Bronchial epithelial cell (primary cell): ENCODE data around the gene VCL. TPM values are rescaled to one million over a fixed set of nuclear protein-coding genes. Genes with fewer than 3 reads are reported as not detected.
"Not testable (repeated sequence)": the region's sequence is repeated elsewhere in the genome, so short reads cannot be mapped to it uniquely, and the experiment has no call there.

Experiments
- DNase-seq: peaks from one replicate; pipeline ENCODE4 v3.0.0-alpha.2; 2010; ENCODE audit warnings: low read depth
- FAIRE-seq: peaks from 2 replicates; lab custom pipeline; 2011; peaks lifted over from hg19 to GRCh38; lab: Jason Lieb, UNC
- H3K27me3 ChIP-seq: 2 replicates; pipeline ENCODE4 v1.5.1; 2011; ENCODE audit warnings: low read length; ENCODE audit not compliant: control insufficient read depth, insufficient read depth
- H3K36me3 ChIP-seq: 2 replicates; pipeline ENCODE4 v1.5.1; 2011; ENCODE audit warnings: low read length; ENCODE audit not compliant: control insufficient read depth, insufficient read depth
- H3K4me3 ChIP-seq: 2 replicates; pipeline ENCODE4 v1.5.1; 2011; ENCODE audit warnings: mild to moderate bottlenecking, low read depth, low read length, control low read depth
- CTCF ChIP-seq: IDR thresholded peaks from 2 replicates; pipeline ENCODE4 v1.5.1; 2011; ENCODE audit warnings: mild to moderate bottlenecking, moderate library complexity, low read length, control low read depth, inconsistent platforms; ENCODE audit not compliant: insufficient read depth, severe bottlenecking
- total RNA-seq: library from RNA; depleted of rRNA; stranded (reverse); fragments of >200 nt; gene quantifications from 2 replicates; pipeline ENCODE4 v1.2.1, GENCODE V29; 2014

VCL gene
- total RNA-seq, 1 donor from 2014 or later, result 40.8 TPM

- H3K4me3 ChIP-seq, result no peak overlapping the region
- H3K27me3 ChIP-seq, result no peaks in the 10 kb centered on the region
- H3K36me3 ChIP-seq, result peaks cover 12% of the 10 kb centered on the region
- TF ChIP-seq CTCF, result no peak
- FAIRE-seq (no peak), DNase-seq (no peak)
Observed at GRCh38 chr10:74123081-74123480, 125.2 kb downstream of the VCL start.

GRCh38 chr10:74133923-74134820 is 136.3 kb downstream of the VCL start:
- Histone ChIP-seq H3K36me3 (peaks cover 14% of the 10 kb centered on the region), H3K27me3 (no peaks in the 10 kb centered on the region), H3K4me3 (no peak overlapping the region)
- no peak for TF ChIP-seq CTCF
- no peak for DNase-seq
- FAIRE-seq, result no peak

- H3K36me3 ChIP-seq, result peaks cover 18% of the 10 kb centered on the region
- H3K27me3 ChIP-seq, result no peaks in the 10 kb centered on the region
- no peak for TF ChIP-seq CTCF
- FAIRE-seq (no peak), DNase-seq (no peak)
- H3K4me3 ChIP-seq, result no peak overlapping the region
Observed at GRCh38 chr10:74135452-74135851, 137.5 kb downstream of the VCL start.

- no peak for DNase-seq
- no peak for TF ChIP-seq CTCF
- no peaks in the 10 kb centered on the region for H3K27me3 ChIP-seq
- H3K36me3 ChIP-seq, result peaks cover 18% of the 10 kb centered on the region
- no peak overlapping the region for H3K4me3 ChIP-seq
- FAIRE-seq, result no peak
Observed at GRCh38 chr10:74137992-74138391, 140.1 kb downstream of the VCL start.

- not testable (repeated sequence) for H3K27me3 ChIP-seq, DNase-seq, H3K4me3 ChIP-seq, FAIRE-seq
- peaks cover 14% of the 10 kb centered on the region for H3K36me3 ChIP-seq
Observed at GRCh38 chr10:74138596-74138995, 140.7 kb downstream of the VCL start.

- H3K27me3 ChIP-seq, result no peaks in the 10 kb centered on the region
- no peak overlapping the region for H3K4me3 ChIP-seq
- TF ChIP-seq CTCF, result no peak
- no peak for FAIRE-seq
- DNase-seq, result no peak
- H3K36me3 ChIP-seq, result peaks cover 13% of the 10 kb centered on the region
Observed at GRCh38 chr10:74139981-74140380, 142.1 kb downstream of the VCL start.
